K562 (cell line): ENCODE data around the gene CDT1. TPM values are rescaled to one million over a fixed set of nuclear protein-coding genes. Genes with fewer than 3 reads are reported as not detected.

Experiments used
- CHD1 ChIP-seq: fragments of 200-600 bp; sonication (generic); IDR thresholded peaks from one replicate; pipeline ENCODE4 v1.6.1; 2012; ENCODE audit warnings: mild to moderate bottlenecking, moderate library complexity, low read length, inconsistent platforms
- GABPB1 ChIP-seq: sonication (generic); formaldehyde crosslinking; IDR thresholded peaks from 2 replicates; pipeline ENCODE4 v1.8.0; 2022; ENCODE audit warnings: mild to moderate bottlenecking, missing genetic modification reagents
- JUNB ChIP-seq: fragments of 450-650 bp; formaldehyde crosslinking; conservative IDR thresholded peaks from 2 replicates; pipeline ENCODE4 v1.4.0; 2020; ENCODE audit warnings: mild to moderate bottlenecking
- MECOM ChIP-seq: fragments of 250-450 bp; sonication (Bioruptor Pico); IDR thresholded peaks from 2 replicates; pipeline ENCODE4 v1.8.0; 2022; ENCODE audit warnings: inconsistent platforms
- MYNN ChIP-seq, 2 experiments: sonication (generic); formaldehyde crosslinking in 1 of 2; IDR thresholded peaks; 2 replicates each; pipeline versions ENCODE4 v1.5.0 to v1.6.1; 2016 to 2020; ENCODE audit warnings: antibody characterized with exemption in 1 of 2, missing genetic modification reagents in 1 of 2
- RAD21 ChIP-seq, 2 experiments: fragments of 250-450 bp in 1 of 2; fragments of 450-650 bp in 1 of 2; sonication (Bioruptor Pico) in 1 of 2; formaldehyde crosslinking in 1 of 2; IDR thresholded peaks in 1 of 2; conservative IDR thresholded peaks in 1 of 2; 2 replicates each; pipeline versions ENCODE4 v1.4.0 to v1.8.0; 2020 to 2022; ENCODE audit warnings: mild to moderate bottlenecking in 2 of 2, moderate library complexity in 1 of 2
- RBFOX2 ChIP-seq: fragments of 200-400 bp; formaldehyde crosslinking; IDR thresholded peaks from 2 replicates; pipeline ENCODE4 v1.6.1; 2017; ENCODE audit warnings: low read depth, mild to moderate bottlenecking, low read length, moderate library complexity
- RFX5 ChIP-seq: IDR thresholded peaks from 2 replicates; pipeline ENCODE4 v1.6.1; 2011; ENCODE audit warnings: low read depth, mild to moderate bottlenecking, improper control_type of control experiment, low read length
- RFX7 ChIP-seq: fragments of 250-450 bp; sonication (Bioruptor Pico); IDR thresholded peaks from 2 replicates; pipeline ENCODE4 v1.5.1; 2021; ENCODE audit warnings: mild to moderate bottlenecking
- SLC30A9 ChIP-seq: fragments of 250-450 bp; sonication (Bioruptor Pico); IDR thresholded peaks from 2 replicates; pipeline ENCODE4 v1.8.0; 2022; ENCODE audit warnings: mild to moderate bottlenecking, moderate library complexity
- TEAD2 ChIP-seq: fragments of 450-650 bp; IDR thresholded peaks from 2 replicates; pipeline ENCODE4 v1.6.1; 2016; ENCODE audit warnings: missing genetic modification characterization, control low read depth, missing compliant biosample characterization
- polyA plus RNA-seq, 8 experiments: library from polyadenylated mRNA; depleted of rRNA in 4 of 8; stranded (reverse) in 5 of 8; unstranded in 3 of 8; fragments of >200 nt; fragmentation: Nextera tagmentation in 2 of 8; fragmentation: Illumina TruSeq in 1 of 8; extraction: Ambion mirVana in 2 of 8; extraction: Trizol in 1 of 8; gene quantifications; 2 replicates each; pipeline versions ENCODE4 v1.2.1 to v1.2.3, GENCODE V29; 2011 to 2014; ENCODE audit warnings: inconsistent platforms in 1 of 8, missing spikeins in 1 of 8
- total RNA-seq, 7 experiments: library from RNA; depleted of rRNA in 6 of 7; stranded (reverse); fragments of >200 nt in 6 of 7; fragmentation: Illumina TruSeq in 2 of 7; extraction: Trizol in 2 of 7; gene quantifications; 2 replicates each; pipeline versions ENCODE4 v1.2.1 to v1.2.3, GENCODE V29; 2011 to 2021; ENCODE audit warnings: low replicate concordance in 1 of 7
- TF ChIP-seq, protein P1 (sequence below): sonication (generic); formaldehyde crosslinking; IDR thresholded peaks from 2 replicates; pipeline ENCODE4 v1.8.0; 2023; ENCODE audit warnings: mild to moderate bottlenecking, missing genetic modification reagents
- TF ChIP-seq, protein P2 (sequence below): fragments of 250-450 bp; sonication (Bioruptor Pico); IDR thresholded peaks from 2 replicates; pipeline ENCODE4 v1.8.0; 2022; ENCODE audit warnings: inconsistent platforms
- TF ChIP-seq, protein P3 (sequence below): fragments of 250-450 bp; sonication (Bioruptor Pico); IDR thresholded peaks from 2 replicates; pipeline ENCODE4 v1.4.0; 2020; ENCODE audit warnings: borderline replicate concordance
- TF ChIP-seq, protein P4 (sequence below), 2 experiments: IDR thresholded peaks; 2 replicates each; pipeline ENCODE4 v1.6.1; 2012; ENCODE audit warnings: improper control_type of control experiment in 2 of 2, low read depth in 2 of 2, low read length in 2 of 2, borderline replicate concordance in 1 of 2
- TF ChIP-seq, protein P5 (sequence below): fragments of 450-650 bp; IDR thresholded peaks from 2 replicates; pipeline ENCODE4 v1.6.1; 2016; ENCODE audit warnings: missing biosample characterization, missing genetic modification characterization
- TF ChIP-seq, protein P6 (sequence below), 2 experiments: fragments of 250-450 bp in 1 of 2; fragments of 450-650 bp in 1 of 2; sonication (Bioruptor Pico) in 1 of 2; IDR thresholded peaks; 2 replicates each; pipeline versions ENCODE4 v1.6.1 to v1.8.0; 2016 to 2021; ENCODE audit warnings: mild to moderate bottlenecking in 2 of 2, moderate library complexity in 2 of 2, missing compliant biosample characterization in 1 of 2, missing genetic modification characterization in 1 of 2

The CDT1 gene
- total and polyA plus RNA-seq, 9 of the 15 experiments (the other 6 are each of a cell fraction or from before 2014, with no cell fraction given) = 0.92 to 178 (median 14.2) TPM

DNA sequence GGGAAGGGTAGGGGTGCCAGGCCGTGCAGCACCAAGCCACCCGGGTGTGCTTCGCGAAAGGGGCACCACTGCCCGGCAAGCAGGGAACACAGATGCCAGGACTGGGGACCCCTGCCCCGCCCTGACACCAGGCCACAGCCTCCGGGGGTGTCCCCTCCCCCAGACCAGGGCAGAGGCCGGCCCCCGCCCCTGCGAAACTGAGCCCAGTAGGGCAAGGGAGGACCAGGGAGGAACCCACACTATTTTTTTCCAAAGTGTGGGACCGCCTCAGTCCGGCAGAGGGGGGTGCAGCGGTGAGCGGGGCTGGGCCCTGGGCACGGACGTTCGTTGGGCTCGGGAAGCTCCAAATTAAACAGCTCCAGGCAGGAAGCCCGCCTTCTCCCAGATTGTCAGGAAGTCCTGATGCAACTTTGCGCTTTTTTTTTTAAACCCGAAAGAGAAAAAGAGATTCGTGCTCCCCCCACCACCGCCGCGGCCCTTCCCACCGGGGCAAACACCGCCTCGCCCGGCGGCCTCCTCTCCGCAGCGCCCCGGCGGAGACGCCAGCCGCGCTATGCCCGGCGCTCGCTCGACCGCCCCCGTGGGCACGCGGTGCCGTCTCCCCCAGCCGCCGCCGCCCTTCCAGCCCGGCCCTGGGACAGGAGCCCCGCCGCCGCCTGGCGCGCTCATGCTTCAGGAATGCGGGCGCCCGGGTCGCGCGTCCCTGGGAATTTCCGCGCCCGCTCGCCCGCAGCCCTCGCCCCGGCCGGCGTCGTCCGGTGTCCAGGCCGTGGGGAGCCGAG, 19.3 kb upstream of the CDT1 start (continued):
- TF ChIP-seq, protein P1, sequence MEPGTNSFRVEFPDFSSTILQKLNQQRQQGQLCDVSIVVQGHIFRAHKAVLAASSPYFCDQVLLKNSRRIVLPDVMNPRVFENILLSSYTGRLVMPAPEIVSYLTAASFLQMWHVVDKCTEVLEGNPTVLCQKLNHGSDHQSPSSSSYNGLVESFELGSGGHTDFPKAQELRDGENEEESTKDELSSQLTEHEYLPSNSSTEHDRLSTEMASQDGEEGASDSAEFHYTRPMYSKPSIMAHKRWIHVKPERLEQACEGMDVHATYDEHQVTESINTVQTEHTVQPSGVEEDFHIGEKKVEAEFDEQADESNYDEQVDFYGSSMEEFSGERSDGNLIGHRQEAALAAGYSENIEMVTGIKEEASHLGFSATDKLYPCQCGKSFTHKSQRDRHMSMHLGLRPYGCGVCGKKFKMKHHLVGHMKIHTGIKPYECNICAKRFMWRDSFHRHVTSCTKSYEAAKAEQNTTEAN (CRISPR knock-in tag) = 0 out of 2 replicates have a peak, but pooled peaks have one; percentile 48
- TF ChIP-seq MYNN (IDR thresholded peaks at IDR 0.05) = peak; percentile 80
- TF ChIP-seq MYNN (CRISPR knock-in tag; IDR thresholded peaks at IDR 0.05) = no peak
- TF ChIP-seq, protein P2, sequence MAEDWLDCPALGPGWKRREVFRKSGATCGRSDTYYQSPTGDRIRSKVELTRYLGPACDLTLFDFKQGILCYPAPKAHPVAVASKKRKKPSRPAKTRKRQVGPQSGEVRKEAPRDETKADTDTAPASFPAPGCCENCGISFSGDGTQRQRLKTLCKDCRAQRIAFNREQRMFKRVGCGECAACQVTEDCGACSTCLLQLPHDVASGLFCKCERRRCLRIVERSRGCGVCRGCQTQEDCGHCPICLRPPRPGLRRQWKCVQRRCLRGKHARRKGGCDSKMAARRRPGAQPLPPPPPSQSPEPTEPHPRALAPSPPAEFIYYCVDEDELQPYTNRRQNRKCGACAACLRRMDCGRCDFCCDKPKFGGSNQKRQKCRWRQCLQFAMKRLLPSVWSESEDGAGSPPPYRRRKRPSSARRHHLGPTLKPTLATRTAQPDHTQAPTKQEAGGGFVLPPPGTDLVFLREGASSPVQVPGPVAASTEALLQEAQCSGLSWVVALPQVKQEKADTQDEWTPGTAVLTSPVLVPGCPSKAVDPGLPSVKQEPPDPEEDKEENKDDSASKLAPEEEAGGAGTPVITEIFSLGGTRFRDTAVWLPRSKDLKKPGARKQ = no peak
- TF ChIP-seq, protein P3, sequence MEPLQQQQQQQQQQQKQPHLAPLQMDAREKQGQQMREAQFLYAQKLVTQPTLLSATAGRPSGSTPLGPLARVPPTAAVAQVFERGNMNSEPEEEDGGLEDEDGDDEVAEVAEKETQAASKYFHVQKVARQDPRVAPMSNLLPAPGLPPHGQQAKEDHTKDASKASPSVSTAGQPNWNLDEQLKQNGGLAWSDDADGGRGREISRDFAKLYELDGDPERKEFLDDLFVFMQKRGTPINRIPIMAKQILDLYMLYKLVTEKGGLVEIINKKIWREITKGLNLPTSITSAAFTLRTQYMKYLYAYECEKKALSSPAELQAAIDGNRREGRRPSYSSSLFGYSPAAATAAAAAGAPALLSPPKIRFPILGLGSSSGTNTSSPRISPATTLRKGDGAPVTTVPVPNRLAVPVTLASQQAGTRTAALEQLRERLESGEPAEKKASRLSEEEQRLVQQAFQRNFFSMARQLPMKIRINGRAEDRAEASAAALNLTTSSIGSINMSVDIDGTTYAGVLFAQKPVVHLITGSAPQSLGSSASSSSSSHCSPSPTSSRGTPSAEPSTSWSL (CRISPR knock-in tag) = no peak
- no peak for TF ChIP-seq TEAD2 (tag)
- TF ChIP-seq MECOM = no peak
- peak; percentile 24 to 32 for TF ChIP-seq RAD21 (CRISPR knock-in tag; conservative IDR thresholded peaks at IDR 0.05 in 1 of 2, IDR thresholded peaks at IDR 0.05 in 1 of 2)
- no peak for TF ChIP-seq JUNB (CRISPR knock-in tag)
- TF ChIP-seq RFX5 = no peak
- no peak; the same call in 1 of the 2 replicates for TF ChIP-seq GABPB1
- peak; percentile 79 for TF ChIP-seq RBFOX2
- no peak for TF ChIP-seq SLC30A9 (CRISPR knock-in tag)
- TF ChIP-seq CHD1 = peak; percentile 91
- no peak for TF ChIP-seq RFX7 (CRISPR knock-in tag)
- TF ChIP-seq, protein P4, sequence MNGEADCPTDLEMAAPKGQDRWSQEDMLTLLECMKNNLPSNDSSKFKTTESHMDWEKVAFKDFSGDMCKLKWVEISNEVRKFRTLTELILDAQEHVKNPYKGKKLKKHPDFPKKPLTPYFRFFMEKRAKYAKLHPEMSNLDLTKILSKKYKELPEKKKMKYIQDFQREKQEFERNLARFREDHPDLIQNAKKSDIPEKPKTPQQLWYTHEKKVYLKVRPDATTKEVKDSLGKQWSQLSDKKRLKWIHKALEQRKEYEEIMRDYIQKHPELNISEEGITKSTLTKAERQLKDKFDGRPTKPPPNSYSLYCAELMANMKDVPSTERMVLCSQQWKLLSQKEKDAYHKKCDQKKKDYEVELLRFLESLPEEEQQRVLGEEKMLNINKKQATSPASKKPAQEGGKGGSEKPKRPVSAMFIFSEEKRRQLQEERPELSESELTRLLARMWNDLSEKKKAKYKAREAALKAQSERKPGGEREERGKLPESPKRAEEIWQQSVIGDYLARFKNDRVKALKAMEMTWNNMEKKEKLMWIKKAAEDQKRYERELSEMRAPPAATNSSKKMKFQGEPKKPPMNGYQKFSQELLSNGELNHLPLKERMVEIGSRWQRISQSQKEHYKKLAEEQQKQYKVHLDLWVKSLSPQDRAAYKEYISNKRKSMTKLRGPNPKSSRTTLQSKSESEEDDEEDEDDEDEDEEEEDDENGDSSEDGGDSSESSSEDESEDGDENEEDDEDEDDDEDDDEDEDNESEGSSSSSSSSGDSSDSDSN (IDR thresholded peaks at IDR 0.05; ENCODE audit: borderline replicate concordance in 1 of 2, low read depth in 2 of 2, low read length in 2 of 2) = peak; percentile 73 to 88; a peak in 3 of 4 replicates
- TF ChIP-seq, protein P5, sequence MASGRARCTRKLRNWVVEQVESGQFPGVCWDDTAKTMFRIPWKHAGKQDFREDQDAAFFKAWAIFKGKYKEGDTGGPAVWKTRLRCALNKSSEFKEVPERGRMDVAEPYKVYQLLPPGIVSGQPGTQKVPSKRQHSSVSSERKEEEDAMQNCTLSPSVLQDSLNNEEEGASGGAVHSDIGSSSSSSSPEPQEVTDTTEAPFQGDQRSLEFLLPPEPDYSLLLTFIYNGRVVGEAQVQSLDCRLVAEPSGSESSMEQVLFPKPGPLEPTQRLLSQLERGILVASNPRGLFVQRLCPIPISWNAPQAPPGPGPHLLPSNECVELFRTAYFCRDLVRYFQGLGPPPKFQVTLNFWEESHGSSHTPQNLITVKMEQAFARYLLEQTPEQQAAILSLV (tag) = no peak
- TF ChIP-seq, protein P6, sequence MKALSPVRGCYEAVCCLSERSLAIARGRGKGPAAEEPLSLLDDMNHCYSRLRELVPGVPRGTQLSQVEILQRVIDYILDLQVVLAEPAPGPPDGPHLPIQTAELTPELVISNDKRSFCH (CRISPR knock-in tag; IDR thresholded peaks at IDR 0.05) = no peak
- TF ChIP-seq, protein P6 (tag; IDR thresholded peaks at IDR 0.05) = no peak
